NCI-H187 treated with DMSO at 0.1 percent for 48 hours (cell line): ENCODE measurements around the gene CDRT15.
"Not testable (repeated sequence)": the region's sequence is repeated elsewhere in the genome, so short reads cannot be mapped to it uniquely, and the experiment has no call there.

ENCODE experiments used
- DNase-seq: peaks from one replicate; lab custom pipeline; 2025; lab: John Stamatoyannopoulos, UW

CDRT15 gene

GRCh38 chr17:14206891-14207290 lies 29.8 kb downstream of the CDRT15 start:
- no peak for DNase-seq

GRCh38 chr17:14205992-14206461 lies 30.6 kb downstream of the CDRT15 start:
- DNase-seq, result no peak

DNA sequence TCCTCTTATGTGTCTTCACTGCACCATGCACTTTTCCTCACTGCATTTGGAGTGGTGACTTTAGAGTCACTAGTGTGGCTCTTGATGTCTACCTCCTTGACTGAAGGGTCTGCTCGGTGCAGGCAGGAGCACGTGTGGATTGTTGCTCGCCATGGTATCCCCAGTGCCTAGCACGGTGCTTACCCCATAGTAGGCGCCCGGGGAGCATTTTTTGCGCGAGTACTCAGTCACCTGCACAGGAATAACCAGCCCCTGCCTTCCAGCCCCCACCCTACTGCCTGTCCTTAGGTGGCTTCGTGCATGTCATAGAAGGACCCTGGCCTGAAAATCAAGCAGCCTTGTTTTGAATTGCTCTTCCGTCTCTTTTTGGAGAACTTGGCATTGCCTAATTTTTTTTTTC lies 31.3 kb downstream of the CDRT15 start:
- no peak for DNase-seq

DNA sequence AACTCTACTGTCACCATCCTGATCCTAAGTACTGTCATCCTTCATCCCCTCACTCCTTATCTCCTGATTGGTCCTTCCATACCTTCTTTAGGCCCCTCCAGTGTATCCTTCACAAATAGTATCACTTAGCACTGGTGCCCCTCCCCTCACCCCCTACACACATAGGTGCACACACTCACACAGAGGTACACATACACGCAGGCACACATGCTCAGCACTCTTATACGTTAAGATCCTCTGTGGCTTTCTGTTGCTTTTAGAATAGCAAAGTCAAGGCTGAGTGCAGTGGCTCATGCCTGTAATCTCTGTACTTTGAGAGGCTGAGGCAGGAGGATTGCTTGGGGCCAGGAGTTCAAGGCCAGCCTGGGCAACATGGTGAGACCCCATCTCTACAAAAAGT lies 32.1 kb downstream of the CDRT15 start:
- DNase-seq, result no peak

DNA sequence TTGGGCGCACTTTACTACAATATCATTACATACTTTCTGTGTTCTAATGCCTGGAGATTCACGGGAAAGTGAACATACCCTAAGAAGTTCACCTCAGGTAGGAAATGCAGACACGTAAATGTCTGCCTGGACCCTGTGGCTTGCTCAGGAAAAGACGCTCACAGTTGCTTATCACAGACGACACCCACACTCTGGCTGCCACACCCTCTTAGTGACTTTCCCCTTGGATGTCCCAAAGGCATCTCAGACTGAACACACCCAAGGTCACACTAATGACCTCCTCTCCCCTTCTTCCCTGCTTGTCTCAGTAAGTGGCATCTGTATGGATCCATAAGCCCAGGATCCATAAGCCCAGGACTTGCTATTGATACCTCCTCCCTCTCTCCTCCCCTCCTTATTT lies 32.6 kb downstream of the CDRT15 start:
- DNase-seq, result no peak

DNA sequence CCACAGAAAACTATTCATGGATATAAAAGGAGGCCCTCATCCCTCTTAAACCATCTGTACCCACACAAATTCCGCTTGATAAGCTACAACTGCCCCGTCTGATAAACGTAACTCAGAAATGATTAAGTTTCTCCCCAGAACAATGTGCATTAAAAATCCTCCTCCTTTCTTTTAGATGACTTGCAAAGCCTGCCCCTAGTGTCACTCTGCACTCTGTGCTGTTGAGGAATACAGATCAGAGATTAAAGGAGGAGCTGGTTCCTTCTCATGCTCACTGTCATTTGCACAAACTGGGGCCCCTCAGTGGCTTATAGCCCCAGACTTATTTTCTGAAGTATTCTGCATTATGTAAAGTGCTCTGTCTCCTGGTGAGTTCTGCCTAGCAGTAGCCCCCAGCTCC lies 33.3 kb downstream of the CDRT15 start:
- DNase-seq, result no peak

DNA sequence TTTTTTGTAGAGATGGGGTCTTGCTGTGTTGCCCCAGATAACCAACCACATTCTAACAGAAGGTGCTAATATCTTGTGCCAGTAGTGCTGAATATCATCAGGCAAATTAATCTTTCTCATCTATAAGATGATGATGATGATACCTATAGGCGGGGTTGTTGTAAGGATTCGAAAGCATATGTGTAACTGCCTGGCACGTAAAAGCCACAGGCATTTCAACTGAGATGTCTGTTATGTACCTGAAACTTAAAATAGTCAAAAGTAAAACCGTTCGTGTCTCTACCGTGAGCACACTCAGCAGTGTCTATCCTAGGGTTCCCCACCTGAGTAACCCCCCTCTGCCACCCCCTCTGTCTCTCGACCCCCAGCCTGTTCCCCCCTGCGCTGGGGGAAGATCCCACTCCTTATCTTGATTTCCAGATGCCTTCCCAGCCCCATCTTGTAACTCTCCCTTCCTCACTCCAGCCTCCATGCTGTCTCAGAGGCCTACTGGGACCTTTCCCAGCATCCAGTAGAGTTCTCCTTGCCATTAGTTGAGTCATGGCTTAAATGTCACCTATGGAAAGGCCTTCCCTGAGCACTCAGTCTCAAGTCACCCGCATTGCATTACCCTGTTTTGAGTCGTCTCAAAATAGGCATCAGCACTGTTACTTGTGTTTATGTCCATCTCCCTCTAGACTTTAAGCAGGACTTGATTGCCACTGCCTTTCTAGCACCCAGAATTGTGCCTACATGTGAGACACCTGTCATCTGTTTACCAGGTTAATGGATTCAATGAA lies 34.1 kb downstream of the CDRT15 start:
- no peak for DNase-seq

- DNase-seq, result no peak
These were observed 34.7 kb downstream of the CDRT15 start for GRCh38 chr17:14201988-14202380.

DNA sequence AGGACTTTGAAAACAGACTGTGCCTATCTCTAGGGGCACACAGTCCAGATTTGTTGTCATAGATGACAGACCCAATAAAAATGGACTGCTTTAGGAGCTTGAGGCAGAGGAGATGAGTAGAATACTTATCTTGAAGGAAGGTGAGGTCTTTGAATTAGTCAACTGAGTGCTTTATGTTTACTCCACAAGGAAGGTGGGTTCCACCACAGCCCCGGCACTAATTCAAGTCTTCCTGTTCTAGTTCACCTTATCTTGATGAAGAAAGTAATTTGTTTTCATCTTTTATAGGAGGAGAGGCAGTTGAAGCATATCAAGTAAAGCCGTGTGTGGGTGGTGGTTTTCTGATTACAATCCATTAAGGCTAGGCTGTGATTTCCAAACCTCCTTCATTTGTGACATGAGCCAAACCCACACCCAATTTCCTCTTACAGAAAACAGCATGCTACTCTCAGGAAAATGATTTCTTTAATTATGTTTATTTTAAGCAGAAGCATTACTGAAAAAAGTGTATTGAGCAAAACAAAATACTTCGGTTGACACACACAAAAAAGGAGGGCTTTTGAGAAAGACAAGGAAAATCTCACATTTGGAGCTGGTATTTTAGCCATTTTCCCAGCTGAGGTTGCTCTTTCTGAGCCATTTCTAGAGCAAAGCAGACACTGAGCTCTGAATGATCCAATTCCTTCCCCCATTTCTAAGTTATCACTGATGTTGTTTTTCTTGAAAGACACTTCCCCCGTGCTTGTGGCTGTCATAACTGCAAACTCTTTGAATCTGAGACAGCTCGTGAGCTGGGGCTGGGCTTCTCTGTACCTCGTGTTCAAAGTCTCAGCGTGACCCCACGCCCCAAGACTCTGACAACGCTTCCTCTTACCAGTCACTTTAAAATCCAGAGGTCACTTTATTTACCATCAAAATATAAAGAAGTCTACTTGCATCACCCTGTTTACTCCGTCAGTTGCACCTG lies 35.4 kb downstream of the CDRT15 start:
- no peak for DNase-seq

GRCh38 chr17:14200354-14200753 lies 36.3 kb downstream of the CDRT15 start:
- DNase-seq, result no peak

DNA sequence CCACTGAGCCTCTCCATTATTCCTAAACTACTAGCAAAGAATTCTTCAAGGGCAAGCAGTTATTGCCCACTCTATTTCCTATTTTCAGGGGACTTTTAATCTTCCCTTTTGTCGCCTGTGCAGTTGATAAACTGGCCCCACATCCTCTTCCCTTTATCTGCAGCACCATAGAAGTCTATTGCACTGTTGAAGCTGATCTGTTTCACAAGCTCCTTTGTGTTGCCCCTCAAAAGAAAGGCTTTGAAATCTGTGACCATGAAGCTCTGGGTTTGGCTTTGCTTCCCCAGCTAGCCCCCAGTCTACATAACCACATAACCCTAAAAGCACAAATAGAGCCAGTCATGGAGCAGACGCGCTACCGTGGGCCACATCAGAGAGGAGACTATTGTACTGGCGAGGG lies 37.1 kb downstream of the CDRT15 start:
- DNase-seq, result no peak

GRCh38 chr17:14198575-14198974 lies 38.1 kb downstream of the CDRT15 start:
- no peak for DNase-seq

DNA sequence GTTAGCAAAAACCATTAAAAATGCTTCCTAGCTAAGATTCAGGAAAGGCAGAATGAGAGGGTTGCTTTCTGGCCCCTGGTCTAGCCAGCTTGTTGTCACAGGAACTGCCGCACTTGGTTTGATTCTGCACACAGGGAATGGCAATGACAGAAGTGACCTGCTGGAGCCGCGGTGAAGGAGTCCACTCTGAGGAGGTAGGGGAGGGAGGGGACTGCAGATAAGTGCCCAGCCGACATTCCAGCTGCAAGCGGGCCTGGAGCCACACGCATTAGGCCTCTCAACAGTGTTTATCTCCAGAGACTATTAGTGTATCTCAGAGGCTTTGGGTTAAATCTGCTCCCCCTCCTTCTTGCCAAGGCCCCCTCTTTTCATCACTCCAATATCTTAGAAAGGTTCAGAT lies 38.6 kb downstream of the CDRT15 start:
- no peak for DNase-seq

GRCh38 chr17:14197586-14197985 lies 39.1 kb downstream of the CDRT15 start:
- DNase-seq, result no peak

DNA sequence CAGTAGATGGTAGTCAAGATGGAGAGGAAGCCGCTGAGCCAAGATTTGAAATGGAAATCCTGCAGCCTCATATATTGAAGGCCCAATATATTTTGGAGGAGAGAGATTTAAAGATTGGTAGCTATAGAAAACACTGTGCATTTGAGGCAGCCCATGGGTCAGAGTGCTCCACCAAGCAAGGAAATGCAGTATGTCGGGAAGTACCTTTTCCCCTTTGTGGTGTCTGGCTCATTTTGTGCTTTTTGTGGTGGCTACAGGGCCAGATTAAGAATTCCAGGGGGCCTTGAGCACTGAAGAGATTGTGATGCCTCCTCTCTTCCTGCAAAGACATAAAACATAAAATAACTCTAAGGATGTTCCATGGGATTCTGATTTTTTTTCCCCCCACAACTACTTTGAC lies 39.6 kb downstream of the CDRT15 start:
- no peak for DNase-seq

- DNase-seq, result no peak
These were observed 40.2 kb downstream of the CDRT15 start for GRCh38 chr17:14196377-14196997.

GRCh38 chr17:14192636-14193344 lies 43.9 kb downstream of the CDRT15 start:
- DNase-seq, result not testable (repeated sequence)

DNA sequence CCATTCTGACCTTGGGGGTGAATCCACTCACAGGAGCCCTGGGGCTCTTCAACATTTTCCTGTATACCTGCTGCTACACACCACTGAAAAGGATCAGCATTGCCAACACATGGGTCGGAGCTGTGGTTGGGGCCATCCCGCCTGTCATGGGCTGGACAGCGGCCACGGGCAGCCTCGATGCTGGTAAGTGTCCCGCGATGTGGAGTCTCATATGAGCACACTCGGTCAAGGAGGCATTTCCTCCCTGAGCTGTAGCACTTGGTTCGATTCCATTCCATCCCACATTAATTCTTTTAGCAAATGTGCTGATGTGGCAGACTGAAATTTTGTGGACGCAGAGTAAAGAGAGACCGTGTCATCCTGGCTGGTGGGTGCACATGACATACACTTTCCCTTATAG lies 44.6 kb downstream of the CDRT15 start:
- DNase-seq, result not testable (repeated sequence)

GRCh38 chr17:14191469-14191868 lies 45.2 kb downstream of the CDRT15 start:
- DNase-seq, result not testable (repeated sequence)

DNA sequence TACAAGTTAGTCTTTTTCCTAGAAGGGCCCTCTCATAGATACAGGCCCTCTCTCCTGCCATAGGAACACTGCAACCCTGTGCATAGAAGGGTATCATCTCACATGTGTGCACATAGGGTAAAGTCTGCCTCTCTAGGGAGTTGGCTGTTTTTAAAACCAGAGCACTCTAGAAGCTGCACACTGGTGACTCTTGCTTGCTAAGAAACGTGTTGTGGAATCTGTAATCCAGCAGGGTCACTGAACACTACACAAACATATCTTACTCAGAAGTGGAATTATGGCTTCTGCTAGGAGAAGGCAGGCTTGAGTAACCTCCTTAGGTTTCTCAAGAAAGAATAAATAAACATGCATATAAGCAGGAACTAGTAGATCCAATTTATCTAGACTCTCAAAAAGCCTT lies 45.9 kb downstream of the CDRT15 start:
- DNase-seq, result not testable (repeated sequence)

DNA sequence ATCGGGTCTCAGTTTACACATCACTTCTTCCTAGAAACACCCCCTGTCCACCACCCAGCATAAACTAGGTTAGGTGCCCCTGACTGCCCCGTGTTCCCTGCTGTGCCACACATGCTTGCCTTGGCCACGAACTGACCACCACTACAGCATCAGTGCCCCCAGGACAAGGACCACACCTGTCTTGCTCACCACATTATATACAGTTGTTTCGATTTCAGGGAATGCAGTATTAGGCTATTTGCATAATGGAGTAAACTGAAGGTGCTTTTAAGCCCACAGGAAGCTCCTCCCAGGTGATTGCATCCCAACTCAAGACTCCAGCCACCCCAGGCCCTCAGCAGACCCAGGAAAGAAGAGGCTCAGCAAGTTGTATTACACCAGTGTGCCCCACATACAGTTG lies 50.2 kb downstream of the CDRT15 start:
- not testable (repeated sequence) for DNase-seq
